Trophoblast cell (in vitro differentiated cells and primary cell): Measurements from ENCODE around the gene MYH11.

Experiments
- DNase-seq, 2 donors: peaks; one replicate each; pipeline ENCODE4 v3.0.0-alpha.2; 2016
- H2AFZ ChIP-seq: 2 replicates; pipeline ENCODE4 v1.6.1; 2013; ENCODE audit warnings: low read length, moderate library complexity, mild to moderate bottlenecking; ENCODE audit not compliant: insufficient read depth, poor library complexity
- H2AK5ac ChIP-seq: 2 replicates; pipeline ENCODE4 v1.6.1; 2013; ENCODE audit warnings: mild to moderate bottlenecking, low read length
- H2BK120ac ChIP-seq: 2 replicates; pipeline ENCODE4 v1.6.1; 2013; ENCODE audit warnings: low read length, mild to moderate bottlenecking, moderate library complexity; ENCODE audit not compliant: insufficient read depth, poor library complexity
- H2BK12ac ChIP-seq: 2 replicates; pipeline ENCODE4 v1.6.1; 2013; ENCODE audit warnings: mild to moderate bottlenecking, low read length, moderate library complexity
- H2BK5ac ChIP-seq: 2 replicates; pipeline ENCODE4 v1.6.1; 2013; ENCODE audit warnings: low read length, low read depth, moderate library complexity, mild to moderate bottlenecking; ENCODE audit not compliant: poor library complexity
- H3K14ac ChIP-seq: 2 replicates; pipeline ENCODE4 v1.6.1; 2013; ENCODE audit warnings: mild to moderate bottlenecking, low read length
- H3K18ac ChIP-seq: 2 replicates; pipeline ENCODE4 v1.6.1; 2013; ENCODE audit warnings: mild to moderate bottlenecking, low read length
- H3K23ac ChIP-seq: 2 replicates; pipeline ENCODE4 v1.6.1; 2013; ENCODE audit warnings: low read length
- H3K27ac ChIP-seq: 2 replicates; pipeline ENCODE4 v1.5.1; 2013; ENCODE audit warnings: low read depth, mild to moderate bottlenecking, inconsistent platforms, low read length, moderate library complexity
- H3K27me3 ChIP-seq: 2 replicates; pipeline ENCODE4 v1.6.1; 2013; ENCODE audit warnings: inconsistent platforms, mild to moderate bottlenecking, low read length, moderate library complexity; ENCODE audit not compliant: insufficient read depth
- H3K36me3 ChIP-seq, 2 experiments: 1 replicate in 1 of 2; 2 replicates in 1 of 2; pipeline ENCODE4 v1.6.1; 2013; ENCODE audit warnings: low read length in 2 of 2, mild to moderate bottlenecking in 2 of 2, moderate library complexity in 1 of 2; ENCODE audit not compliant: insufficient read depth in 2 of 2, control insufficient read depth in 1 of 2
- H3K4ac ChIP-seq: 2 replicates; pipeline ENCODE4 v1.6.1; 2013; ENCODE audit warnings: low read depth, mild to moderate bottlenecking, low read length, moderate library complexity
- H3K4me1 ChIP-seq, 2 experiments: 1 replicate in 1 of 2; 2 replicates in 1 of 2; pipeline ENCODE4 v1.6.1; 2013; ENCODE audit warnings: low read length in 2 of 2, mild to moderate bottlenecking in 2 of 2, moderate library complexity in 1 of 2; ENCODE audit not compliant: insufficient read depth in 2 of 2, control insufficient read depth in 1 of 2
- H3K4me2 ChIP-seq: 2 replicates; pipeline ENCODE4 v1.6.1; 2013; ENCODE audit warnings: inconsistent platforms, mild to moderate bottlenecking, low read length, moderate library complexity
- H3K4me3 ChIP-seq: 2 replicates; pipeline ENCODE4 v1.5.1; 2013; ENCODE audit warnings: mild to moderate bottlenecking, low read depth, low read length, inconsistent platforms
- H3K79me1 ChIP-seq: one replicate; pipeline ENCODE4 v1.6.1; 2013; ENCODE audit warnings: low read length
- H3K79me2 ChIP-seq: 2 replicates; pipeline ENCODE4 v1.6.1; 2013; ENCODE audit warnings: low read length, mild to moderate bottlenecking; ENCODE audit not compliant: control insufficient read depth, insufficient read depth, poor library complexity
- H3K9ac ChIP-seq: 2 replicates; pipeline ENCODE4 v1.6.1; 2013; ENCODE audit warnings: mild to moderate bottlenecking, low read length
- H3K9me3 ChIP-seq: 2 replicates; pipeline ENCODE4 v1.6.1; 2013; ENCODE audit warnings: low read depth, mild to moderate bottlenecking, control low read depth, inconsistent platforms, low read length; ENCODE audit not compliant: insufficient read depth
- H4K12ac ChIP-seq: 2 replicates; pipeline ENCODE4 v1.6.1; 2013; ENCODE audit warnings: low read depth, mild to moderate bottlenecking, low read length, moderate library complexity
- H4K8ac ChIP-seq: 2 replicates; pipeline ENCODE4 v1.6.1; 2013; ENCODE audit warnings: low read depth, mild to moderate bottlenecking, low read length, moderate library complexity
- H4K91ac ChIP-seq: one replicate; pipeline ENCODE4 v1.6.1; 2013; ENCODE audit warnings: low read depth, mild to moderate bottlenecking, low read length, moderate library complexity
- WGBS: extraction: QIAGEN DNeasy Blood & Tissue Kit; methylation state at CpG from one replicate; pipeline ENCODE4 v1.1.7; 2013; ENCODE audit warnings: missing lambda C conversion rate; ENCODE audit not compliant: insufficient read length, insufficient coverage; ENCODE audit errors: extremely low coverage; 5-methylcytosine and 5-hydroxymethylcytosine counted together

The MYH11 gene

GRCh38 chr16:15900357-15900756, 43.5 kb upstream of the MYH11 start:
- Histone ChIP-seq H2BK5ac (no peak overlapping the region), H3K23ac (no peak overlapping the region), H3K4ac (no peak overlapping the region), H3K4me2 (no peak overlapping the region), H3K9me3 (peaks cover 2% of the 10 kb centered on the region), H3K4me3 (no peak overlapping the region), H2BK12ac (no peak overlapping the region), H3K36me3 (no peaks in the 10 kb centered on the region), H3K14ac (no peak overlapping the region), H3K27ac (no peak overlapping the region), H2AFZ (no peak overlapping the region), H3K18ac (no peak overlapping the region), H4K12ac (no peak overlapping the region), H4K91ac (no peak overlapping the region), H3K27me3 (no peaks in the 10 kb centered on the region), H4K8ac (no peak overlapping the region), H2AK5ac (no peak overlapping the region), H3K79me2 (no peaks in the 10 kb centered on the region), H3K9ac (no peak overlapping the region), H3K79me1 (no peaks in the 10 kb centered on the region), H2BK120ac (no peak overlapping the region), H3K4me1 (peaks cover 3 to 8% of the 10 kb centered on the region in 2 experiments)
- DNase-seq, result peak in 1 of 2 donors; percentile 35
- no CpG with 5 or more reads among the region's 3 CpGs for WGBS

- no peak overlapping the region for H3K23ac ChIP-seq
- H4K8ac ChIP-seq, result no peak overlapping the region
- H3K27me3 ChIP-seq, result no peaks in the 10 kb centered on the region
- no peak overlapping the region for H3K14ac ChIP-seq
- no peaks in the 10 kb centered on the region for H3K36me3 ChIP-seq
- H3K4me3 ChIP-seq, result no peak overlapping the region
- H3K4ac ChIP-seq, result no peak overlapping the region
- no peak overlapping the region for H2BK120ac ChIP-seq
- peaks cover 2% of the 10 kb centered on the region for H3K9me3 ChIP-seq
- peak; percentile 84 to 89 for DNase-seq
- no peak overlapping the region for H3K9ac ChIP-seq
- H2AFZ ChIP-seq, result no peak overlapping the region
- no peak overlapping the region for H3K18ac ChIP-seq
- H2BK5ac ChIP-seq, result no peak overlapping the region
- H2BK12ac ChIP-seq, result no peak overlapping the region
- H3K79me2 ChIP-seq, result no peaks in the 10 kb centered on the region
- no CpG with 5 or more reads among the region's 9 CpGs for WGBS
- H3K4me1 ChIP-seq, result peaks cover 3 to 8% of the 10 kb centered on the region in 2 experiments
- no peak overlapping the region for H3K27ac ChIP-seq
- no peak overlapping the region for H2AK5ac ChIP-seq
- H4K91ac ChIP-seq, result no peak overlapping the region
- H4K12ac ChIP-seq, result no peak overlapping the region
- H3K79me1 ChIP-seq, result no peaks in the 10 kb centered on the region
- H3K4me2 ChIP-seq, result peak overlapping the region; percentile 16
Observed at GRCh38 chr16:15899538-15900100, 42.8 kb upstream of the MYH11 start.

GRCh38 chr16:15898654-15899053, 41.8 kb upstream of the MYH11 start:
- no peak for DNase-seq
- no peak overlapping the region for H2BK12ac ChIP-seq
- no peak overlapping the region for H2BK5ac ChIP-seq
- H4K91ac ChIP-seq, result no peak overlapping the region
- H2BK120ac ChIP-seq, result no peak overlapping the region
- no peak overlapping the region for H3K4ac ChIP-seq
- H4K12ac ChIP-seq, result no peak overlapping the region
- no peak overlapping the region for H4K8ac ChIP-seq
- no peak overlapping the region for H2AFZ ChIP-seq
- no peaks in the 10 kb centered on the region for H3K79me2 ChIP-seq
- no peak overlapping the region for H3K4me3 ChIP-seq
- H3K36me3 ChIP-seq, result no peaks in the 10 kb centered on the region
- no CpG with 5 or more reads among the region's 6 CpGs for WGBS
- no peaks in the 10 kb centered on the region for H3K79me1 ChIP-seq
- no peak overlapping the region for H3K23ac ChIP-seq
- peaks cover 2% of the 10 kb centered on the region for H3K9me3 ChIP-seq
- no peak overlapping the region for H3K18ac ChIP-seq
- H3K4me2 ChIP-seq, result no peak overlapping the region
- no peak overlapping the region for H3K27ac ChIP-seq
- H3K27me3 ChIP-seq, result no peaks in the 10 kb centered on the region
- no peak overlapping the region for H2AK5ac ChIP-seq
- H3K9ac ChIP-seq, result no peak overlapping the region
- H3K4me1 ChIP-seq, result peaks cover 3 to 8% of the 10 kb centered on the region in 2 experiments
- H3K14ac ChIP-seq, result no peak overlapping the region

- 100% methylated on average over 1 of the region's 5 CpGs for WGBS
- H2BK5ac ChIP-seq, result no peak overlapping the region
- no peak overlapping the region for H4K8ac ChIP-seq
Observed at GRCh38 chr16:15897834-15898254, 41.0 kb upstream of the MYH11 start.

More at GRCh38 chr16:15897834-15898254, 41.0 kb upstream of the MYH11 start:
- Histone ChIP-seq H3K4me1 (peaks cover 3 to 8% of the 10 kb centered on the region in 2 experiments), H2BK120ac (no peak overlapping the region), H3K36me3 (no peaks in the 10 kb centered on the region), H4K91ac (no peak overlapping the region), H3K79me2 (no peaks in the 10 kb centered on the region), H3K9me3 (no peaks in the 10 kb centered on the region), H3K27ac (no peak overlapping the region), H3K23ac (no peak overlapping the region), H3K14ac (no peak overlapping the region), H3K79me1 (no peaks in the 10 kb centered on the region), H3K9ac (no peak overlapping the region), H3K4me3 (no peak overlapping the region), H2BK12ac (no peak overlapping the region), H4K12ac (no peak overlapping the region), H2AFZ (no peak overlapping the region), H3K18ac (no peak overlapping the region), H3K27me3 (no peaks in the 10 kb centered on the region), H3K4me2 (no peak overlapping the region), H2AK5ac (peak overlapping the region; percentile 28), H3K4ac (no peak overlapping the region)
- no peak for DNase-seq
